ENCODE measurements around the gene COG7. TPM values are rescaled to one million over a fixed set of nuclear protein-coding genes. Genes with fewer than 3 reads are reported as not detected.

The COG7 gene
- total RNA-seq, 1 experiment from 2014 or later, result 17.9 TPM

DNA sequence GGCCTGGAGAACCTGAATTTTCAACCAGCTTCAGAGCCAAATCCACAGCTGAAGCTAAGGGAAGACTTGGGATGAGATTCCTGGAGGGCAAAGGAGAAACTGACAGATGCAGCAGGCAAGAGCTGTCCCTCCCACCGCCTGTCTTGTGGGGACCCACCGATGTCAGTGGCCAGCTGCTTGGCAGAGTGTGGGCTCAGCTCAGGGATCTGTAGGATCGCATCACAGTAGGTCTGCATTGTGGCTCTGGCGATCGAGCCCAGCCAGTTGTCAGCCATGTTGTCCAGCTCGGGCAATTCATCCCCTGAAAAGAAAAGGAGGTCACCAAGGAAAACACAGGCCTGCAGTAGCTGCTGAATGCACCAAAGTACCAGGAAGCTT, 60.8 kb downstream of the COG7 start:
- H2BK120ac ChIP-seq (ENCODE audit: low read depth, low read length, poor library complexity, severe bottlenecking), result no peak overlapping the region
- TF ChIP-seq, protein P1, sequence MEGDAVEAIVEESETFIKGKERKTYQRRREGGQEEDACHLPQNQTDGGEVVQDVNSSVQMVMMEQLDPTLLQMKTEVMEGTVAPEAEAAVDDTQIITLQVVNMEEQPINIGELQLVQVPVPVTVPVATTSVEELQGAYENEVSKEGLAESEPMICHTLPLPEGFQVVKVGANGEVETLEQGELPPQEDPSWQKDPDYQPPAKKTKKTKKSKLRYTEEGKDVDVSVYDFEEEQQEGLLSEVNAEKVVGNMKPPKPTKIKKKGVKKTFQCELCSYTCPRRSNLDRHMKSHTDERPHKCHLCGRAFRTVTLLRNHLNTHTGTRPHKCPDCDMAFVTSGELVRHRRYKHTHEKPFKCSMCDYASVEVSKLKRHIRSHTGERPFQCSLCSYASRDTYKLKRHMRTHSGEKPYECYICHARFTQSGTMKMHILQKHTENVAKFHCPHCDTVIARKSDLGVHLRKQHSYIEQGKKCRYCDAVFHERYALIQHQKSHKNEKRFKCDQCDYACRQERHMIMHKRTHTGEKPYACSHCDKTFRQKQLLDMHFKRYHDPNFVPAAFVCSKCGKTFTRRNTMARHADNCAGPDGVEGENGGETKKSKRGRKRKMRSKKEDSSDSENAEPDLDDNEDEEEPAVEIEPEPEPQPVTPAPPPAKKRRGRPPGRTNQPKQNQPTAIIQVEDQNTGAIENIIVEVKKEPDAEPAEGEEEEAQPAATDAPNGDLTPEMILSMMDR (conservative IDR thresholded peaks at IDR 0.05), result no peak
- H3K27ac ChIP-seq (ENCODE audit: insufficient read length, low read depth, low read length), result no peak overlapping the region
- H4K5ac ChIP-seq (ENCODE audit: insufficient read length, low read depth, low read length), result no peak overlapping the region
- no peak overlapping the region for H2BK12ac ChIP-seq (ENCODE audit: insufficient read length, low read depth, low read length)
- no peak overlapping the region for H2AFZ ChIP-seq (ENCODE audit: low read length)
- no peak overlapping the region for H3K14ac ChIP-seq (ENCODE audit: insufficient read depth, low read length)
- H3K27ac Mint-ChIP-seq, result peak overlapping the region in 2 of 3 experiments; percentile 53 to 72; a peak in 2 of 7 replicates
- no peaks in the 10 kb centered on the region for H3K23me2 ChIP-seq (ENCODE audit: insufficient read length, low read depth, low read length, poor library complexity, severe bottlenecking)
- no peaks in the 10 kb centered on the region for H3K79me1 ChIP-seq (ENCODE audit: insufficient read depth, low read depth, low read length, poor library complexity, severe bottlenecking)
- no peaks in the 10 kb centered on the region for H3K9me3 Mint-ChIP-seq
- no peaks in the 10 kb centered on the region for H4K20me1 ChIP-seq (ENCODE audit: control insufficient read depth, insufficient read depth, insufficient read length)
- H2BK15ac ChIP-seq (ENCODE audit: low read depth, low read length), result no peak overlapping the region
- no peak overlapping the region for H4K8ac ChIP-seq (replicated peaks; ENCODE audit: insufficient read length, low read depth, low read length)
- H3T11ph ChIP-seq (ENCODE audit: low read length), result no peak overlapping the region
- H3K4me1 ChIP-seq (ENCODE audit: insufficient read depth, low read length), result no peaks in the 10 kb centered on the region
- no peak overlapping the region for H3K23ac ChIP-seq (ENCODE audit: insufficient read length, low read depth, low read length)
- no peak overlapping the region for H3K18ac ChIP-seq (ENCODE audit: insufficient read length, low read depth, low read length)
- no peak overlapping the region for H3K56ac ChIP-seq (ENCODE audit: insufficient read length, low read depth, low read length)
- H3K79me2 ChIP-seq (ENCODE audit: insufficient read depth, low read length), result no peaks in the 10 kb centered on the region
- H2AK5ac ChIP-seq (ENCODE audit: insufficient read length, low read length), result no peak overlapping the region
- H2BK5ac ChIP-seq (ENCODE audit: insufficient read length, low read length), result no peak overlapping the region
- peaks cover 15 to 68% (median 43%) of the 10 kb centered on the region in 3 experiments; a peak in 6 of 7 replicates for H3K36me3 Mint-ChIP-seq (ENCODE audit: insufficient read depth in 1 of 3, low read depth in 3 of 3)
- no peak overlapping the region for H4K91ac ChIP-seq (ENCODE audit: insufficient read length, low read depth, low read length)
- WGBS (ENCODE audit: extremely low coverage, insufficient read length, low lambda C conversion rate), result no CpG with 5 or more reads among the region's 6 CpGs
- no peak overlapping the region for H3K4ac ChIP-seq (ENCODE audit: low read depth, low read length)
- H2BK20ac ChIP-seq (ENCODE audit: low read depth, low read length, poor library complexity, severe bottlenecking), result no peak overlapping the region
- no peaks in the 10 kb centered on the region for H3K27me3 ChIP-seq (ENCODE audit: insufficient read depth, low read length)
- no peak for DNase-seq
- no peaks in the 10 kb centered on the region for H3K9me3 ChIP-seq (ENCODE audit: control insufficient read depth, low read depth, low read length)
- no peaks in the 10 kb centered on the region for H3K27me3 Mint-ChIP-seq (ENCODE audit: low read depth)
- H3K4me1 Mint-ChIP-seq, result peaks cover 0 to 4% of the 10 kb centered on the region in 2 experiments; a peak in 1 of 4 replicates
- no peak overlapping the region for H3K4me2 ChIP-seq (ENCODE audit: insufficient read depth, insufficient read length, low read length)
- H3K4me3 Mint-ChIP-seq, result no peak overlapping the region
- no peak overlapping the region for H3K9ac ChIP-seq (ENCODE audit: extremely low read depth, insufficient read length, low read length)

Data from H9 (cell line).